Spleen (tissue), 7 donors: ENCODE data around the gene COL8A2.

ENCODE experiments used
- POLR2A ChIP-seq, 3 donors: fragments of 450-650 bp; IDR thresholded peaks; one replicate each; pipeline ENCODE4 v1.5.1; 2017; ENCODE audit warnings: antibody characterized with exemption in 3 of 3, mild to moderate bottlenecking in 1 of 3
- TF ChIP-seq, protein P1 (sequence below), 11 experiments: fragments of 200-600 bp in 7 of 11; fragments of 450-650 bp in 4 of 11; sonication (generic) in 4 of 11; IDR thresholded peaks in 8 of 11; conservative IDR thresholded peaks in 3 of 11; 1 replicate in 7 of 11; 2 replicates in 4 of 11; pipeline versions ENCODE4 v1.4.0 to v1.8.0; 2016 to 2021; ENCODE audit warnings: antibody characterized with exemption in 11 of 11, inconsistent platforms in 4 of 11, mild to moderate bottlenecking in 1 of 11
- donor health status: DM: no; HTN: no; CAD: no; lungs with moderate emphysema.
- donor health status: DM: no; HTN: no; CAD: no.
- donor health status: DM: no; HTN: no; CAD: no.

DNA sequence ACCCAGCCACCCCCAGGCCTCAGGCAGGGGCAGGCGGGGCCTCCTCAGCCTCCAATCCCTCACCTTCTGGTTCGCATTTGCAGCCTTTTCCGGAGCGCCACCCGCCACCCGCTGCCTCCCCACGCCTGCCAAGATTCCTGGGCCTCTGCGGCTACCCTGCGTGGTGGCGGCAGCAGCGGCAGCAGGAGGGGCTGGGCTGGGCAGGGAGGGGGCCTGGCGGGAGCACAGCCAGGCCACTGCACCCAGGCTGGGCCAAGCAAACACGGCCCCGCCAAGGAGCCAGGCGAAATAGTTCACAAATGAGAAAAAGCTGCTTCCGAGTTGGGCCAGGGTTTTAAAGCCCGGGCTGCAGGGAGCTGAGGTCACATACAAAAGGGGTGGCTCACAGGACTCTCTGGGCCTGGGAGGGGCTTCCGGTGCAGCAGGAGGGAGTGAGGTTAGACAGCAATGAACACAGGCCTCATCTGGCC, 9.8 kb downstream of the COL8A2 start:
- TF ChIP-seq, protein P1, sequence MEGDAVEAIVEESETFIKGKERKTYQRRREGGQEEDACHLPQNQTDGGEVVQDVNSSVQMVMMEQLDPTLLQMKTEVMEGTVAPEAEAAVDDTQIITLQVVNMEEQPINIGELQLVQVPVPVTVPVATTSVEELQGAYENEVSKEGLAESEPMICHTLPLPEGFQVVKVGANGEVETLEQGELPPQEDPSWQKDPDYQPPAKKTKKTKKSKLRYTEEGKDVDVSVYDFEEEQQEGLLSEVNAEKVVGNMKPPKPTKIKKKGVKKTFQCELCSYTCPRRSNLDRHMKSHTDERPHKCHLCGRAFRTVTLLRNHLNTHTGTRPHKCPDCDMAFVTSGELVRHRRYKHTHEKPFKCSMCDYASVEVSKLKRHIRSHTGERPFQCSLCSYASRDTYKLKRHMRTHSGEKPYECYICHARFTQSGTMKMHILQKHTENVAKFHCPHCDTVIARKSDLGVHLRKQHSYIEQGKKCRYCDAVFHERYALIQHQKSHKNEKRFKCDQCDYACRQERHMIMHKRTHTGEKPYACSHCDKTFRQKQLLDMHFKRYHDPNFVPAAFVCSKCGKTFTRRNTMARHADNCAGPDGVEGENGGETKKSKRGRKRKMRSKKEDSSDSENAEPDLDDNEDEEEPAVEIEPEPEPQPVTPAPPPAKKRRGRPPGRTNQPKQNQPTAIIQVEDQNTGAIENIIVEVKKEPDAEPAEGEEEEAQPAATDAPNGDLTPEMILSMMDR (IDR thresholded peaks at IDR 0.05 in 8 of 11, conservative IDR thresholded peaks at IDR 0.05 in 3 of 11), result no peak
- TF ChIP-seq POLR2A (IDR thresholded peaks at IDR 0.05), result no peak
